GM04503 (cell line): ENCODE results near the gene SLC37A1.

Experiments used
- DNase-seq: peaks from one replicate; pipeline ENCODE4 v3.0.0-alpha.2; 2012; ENCODE audit warnings: low read depth

SLC37A1 gene

DNA sequence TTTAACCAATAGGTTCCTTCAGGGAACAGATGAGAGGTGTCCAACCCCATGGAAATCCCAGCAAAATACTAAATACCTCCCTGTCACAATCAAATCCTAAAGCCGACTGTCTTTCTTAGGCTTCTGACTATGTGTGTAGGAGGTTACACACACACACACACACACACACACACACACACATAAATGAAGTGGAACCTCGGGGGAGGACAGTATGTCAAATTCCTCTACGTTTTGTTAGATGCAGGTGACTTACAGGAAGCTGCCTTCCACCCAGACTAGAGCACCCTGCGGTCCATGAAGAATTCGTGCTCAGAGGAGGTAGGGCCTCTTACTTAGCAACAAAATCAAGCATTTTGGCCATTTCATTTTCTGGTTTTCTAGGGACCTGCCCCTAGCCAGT, 34.1 kb upstream of the SLC37A1 start:
- DNase-seq: no peak

GRCh38 chr21:42480736-42481135, 32.9 kb upstream of the SLC37A1 start:
- DNase-seq: no peak

- no peak for DNase-seq
These were observed 32.5 kb upstream of the SLC37A1 start for GRCh38 chr21:42481169-42481568.

DNA sequence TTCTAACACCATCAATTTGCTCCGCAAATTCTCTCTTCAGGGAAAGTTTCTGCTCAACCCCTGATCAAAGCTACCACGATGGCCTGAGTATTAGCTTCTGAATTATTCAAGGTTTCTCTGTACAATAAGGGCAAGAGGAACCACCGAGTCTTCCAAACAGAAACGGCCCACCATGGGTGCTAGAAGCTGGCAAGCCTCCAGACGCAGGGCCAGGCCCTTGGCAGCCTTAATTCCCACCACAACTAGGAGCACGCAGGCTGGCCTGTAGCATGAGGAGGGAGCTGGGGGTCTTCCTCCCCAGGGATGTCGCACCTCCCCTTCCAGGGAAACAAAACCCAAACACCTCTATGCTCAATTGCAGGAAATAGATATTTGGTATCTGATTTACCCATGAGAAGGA, 28.7 kb upstream of the SLC37A1 start:
- DNase-seq: no peak

- DNase-seq: no peak
These were observed 27.6 kb upstream of the SLC37A1 start for GRCh38 chr21:42486072-42486471.

DNA sequence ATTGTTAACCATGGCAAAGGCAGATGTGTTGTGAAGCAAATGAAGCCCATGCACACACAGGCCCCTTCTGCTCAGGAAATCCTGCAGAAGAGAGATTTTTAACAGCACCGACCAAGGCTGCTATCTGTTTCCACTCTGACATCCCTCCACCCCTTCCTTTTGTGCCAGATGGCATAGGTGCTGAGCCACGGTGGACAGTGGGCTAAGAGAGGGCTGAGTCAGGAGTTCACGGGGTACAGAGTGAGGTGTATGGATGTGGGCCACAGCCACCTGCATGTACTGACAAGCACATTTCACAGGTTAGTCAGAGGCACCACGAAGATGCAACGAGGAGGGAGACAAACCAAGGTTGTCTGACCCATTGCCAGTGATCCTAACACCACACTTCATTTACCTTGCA, 27.1 kb upstream of the SLC37A1 start:
- no peak for DNase-seq

DNA sequence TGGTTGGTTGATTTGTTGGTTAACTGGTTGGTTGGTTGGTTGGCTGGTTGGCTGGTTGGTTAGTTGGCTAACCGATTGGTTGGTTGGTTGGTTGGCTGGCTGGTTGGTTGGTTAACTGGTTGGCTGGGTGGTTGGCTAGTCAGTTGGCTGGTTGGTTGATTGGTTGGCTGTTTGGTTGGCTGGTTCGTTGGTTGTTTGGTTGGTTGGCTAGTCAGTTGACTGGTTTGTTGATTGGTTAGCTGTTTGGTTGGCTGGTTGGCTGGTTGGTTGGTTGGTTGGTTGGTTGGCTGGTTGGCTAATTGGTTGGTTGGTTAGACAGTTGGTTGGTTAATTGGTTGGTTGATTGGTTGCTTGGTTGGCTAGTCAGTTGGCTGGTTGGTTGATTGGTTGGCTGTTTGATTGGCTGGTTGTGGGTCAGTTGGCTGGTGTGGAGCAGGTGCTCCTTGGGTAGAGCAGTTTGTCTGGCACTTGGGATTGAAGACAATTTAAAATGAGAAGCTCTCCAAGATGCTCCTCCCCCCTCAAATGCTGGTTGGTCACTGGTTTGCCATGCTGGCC, 24.6 kb upstream of the SLC37A1 start:
- no peak for DNase-seq

- DNase-seq: no peak
These were observed 23.7 kb upstream of the SLC37A1 start for GRCh38 chr21:42489991-42490390.

- DNase-seq: no peak
These were observed 22.9 kb upstream of the SLC37A1 start for GRCh38 chr21:42490720-42491119.

DNA sequence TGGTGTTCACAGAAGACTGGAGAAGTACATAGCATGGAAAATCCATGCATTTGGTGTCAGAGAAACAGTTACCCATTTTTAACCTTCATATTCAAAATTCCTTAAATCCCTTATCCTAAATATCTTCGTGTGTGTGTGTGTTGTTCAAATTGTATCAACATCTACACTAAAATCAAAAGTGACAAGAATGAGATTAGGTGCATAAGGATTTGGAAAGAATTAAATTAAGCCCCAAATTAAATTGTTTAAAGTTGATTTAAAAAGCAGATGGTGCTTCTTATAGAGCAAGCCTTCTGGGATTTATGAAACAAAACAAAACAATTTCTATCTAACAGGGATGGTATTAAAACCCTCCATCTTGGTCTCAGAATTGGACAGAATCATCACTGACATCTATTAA, 22.3 kb upstream of the SLC37A1 start:
- no peak for DNase-seq

DNA sequence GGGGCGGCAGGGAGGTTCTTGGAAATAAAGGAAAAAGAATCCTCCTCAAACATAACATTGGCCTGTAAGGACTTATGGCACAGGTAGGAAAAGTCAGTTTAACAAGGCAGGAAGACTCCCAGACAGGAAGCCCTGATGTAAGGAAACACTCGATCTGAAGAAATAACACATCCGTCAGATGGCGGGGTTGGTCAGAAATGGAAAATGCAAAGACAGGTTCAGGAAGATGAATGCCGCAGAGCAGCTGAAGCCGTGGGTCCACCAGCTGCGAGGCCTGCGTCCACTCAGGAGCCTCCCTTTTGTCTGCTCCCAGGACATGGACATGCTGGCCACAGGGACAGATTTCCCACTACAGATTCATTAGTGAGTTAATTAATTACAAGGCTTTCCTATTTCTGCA, 21.5 kb upstream of the SLC37A1 start:
- DNase-seq: no peak

- DNase-seq: no peak
These were observed 20.3 kb upstream of the SLC37A1 start for GRCh38 chr21:42493109-42494060.

DNA sequence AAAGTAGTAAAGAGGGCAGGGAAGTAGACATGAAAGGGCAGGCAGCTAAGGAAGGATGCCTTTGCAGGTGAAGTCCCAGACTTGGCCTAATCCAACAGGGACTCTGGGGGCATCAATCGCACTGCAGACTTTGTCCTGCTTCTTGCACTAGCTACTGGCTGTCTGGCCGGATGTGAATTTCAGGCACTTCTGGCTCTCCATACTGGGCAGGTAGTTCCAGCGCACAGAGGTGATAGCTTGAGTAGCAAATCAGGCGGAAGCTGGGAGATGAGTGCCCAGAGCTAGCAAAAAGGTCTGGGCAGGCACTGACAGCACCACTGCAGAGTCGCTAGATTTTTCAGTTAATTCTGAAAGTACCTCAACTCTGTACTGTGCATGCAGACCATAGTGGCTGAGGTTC, 18.6 kb upstream of the SLC37A1 start:
- DNase-seq: no peak

DNA sequence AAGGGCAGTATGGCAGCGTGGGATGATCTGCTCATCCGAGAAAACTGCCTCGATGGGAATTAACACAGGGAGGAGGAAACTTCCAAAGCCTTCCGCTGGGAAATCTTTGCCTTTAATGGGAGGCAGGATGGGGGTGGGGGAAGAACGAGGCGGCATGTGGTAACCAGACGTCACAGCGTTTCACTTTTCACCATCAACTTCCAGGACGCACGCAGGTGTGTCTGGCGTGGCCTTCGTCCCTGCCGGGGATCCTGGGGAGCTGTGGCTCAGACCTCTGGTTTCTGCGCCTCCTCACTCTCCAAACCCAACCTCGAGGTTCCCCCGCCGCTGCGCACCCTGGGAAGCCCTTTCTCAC, 17.9 kb upstream of the SLC37A1 start:
- no peak for DNase-seq

DNA sequence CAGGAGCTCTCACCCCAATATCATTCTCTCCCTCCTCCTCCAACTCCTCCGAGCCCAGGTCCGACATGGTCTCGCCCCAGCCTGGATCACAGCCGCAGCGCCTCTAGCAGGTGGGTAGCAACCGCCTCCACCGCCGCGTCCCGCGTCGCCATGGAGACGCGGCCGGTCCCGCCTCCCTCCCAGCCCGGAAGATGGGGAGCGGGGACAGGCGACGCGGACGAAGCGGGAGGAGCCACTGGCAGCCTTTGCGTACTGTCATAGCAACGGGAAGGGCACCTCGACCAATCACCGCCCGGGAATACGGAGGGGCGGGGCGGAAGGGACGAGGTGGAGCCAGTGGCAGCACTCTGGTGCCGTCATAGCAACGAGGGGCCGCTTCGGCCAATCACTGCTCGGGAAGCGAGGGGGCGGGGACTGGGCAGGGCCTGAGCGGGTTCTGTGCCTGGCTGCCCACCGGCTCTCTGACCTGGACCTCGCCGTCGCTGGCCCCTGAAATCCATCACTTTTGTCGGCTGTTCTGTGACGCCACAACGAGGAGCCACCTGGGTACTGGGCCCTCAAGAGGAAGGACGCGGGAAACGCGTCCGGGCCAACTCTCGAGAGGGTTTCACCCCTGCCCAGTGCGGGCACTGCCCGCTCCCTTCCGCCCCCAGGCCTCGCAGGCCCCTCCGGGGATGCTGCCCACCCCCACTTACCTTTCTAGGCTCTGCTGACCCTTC, 17.4 kb upstream of the SLC37A1 start, which contains the start of gene RSPH1:
TSS of gene RSPH1 (minus strand) at position 105 of the 719 bp plus-strand sequence. CDS start at position 67, 38 bp downstream.
- DNase-seq: peak; percentile 79

DNA sequence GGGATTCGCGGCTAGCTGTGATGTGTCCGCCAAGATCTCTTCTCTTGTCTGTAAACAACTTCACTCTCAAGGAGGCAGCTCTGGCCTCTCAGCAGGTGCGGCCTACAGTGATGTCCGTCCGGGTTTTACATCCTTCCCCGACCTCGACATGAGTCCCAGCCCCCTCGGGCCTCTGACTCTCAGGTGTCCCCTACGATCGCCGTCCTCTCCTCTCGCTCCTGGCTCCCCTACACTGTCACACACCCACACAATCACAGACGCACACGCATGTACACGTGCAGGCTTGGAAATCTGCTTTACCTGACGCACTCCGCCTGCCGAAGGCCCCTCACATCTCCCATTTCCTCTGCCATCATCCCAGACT, 16.8 kb upstream of the SLC37A1 start:
- DNase-seq: no peak

GRCh38 chr21:42498012-42498411, 15.6 kb upstream of the SLC37A1 start:
- DNase-seq: no peak

GRCh38 chr21:42499444-42500112, 14.1 kb upstream of the SLC37A1 start:
- no peak for DNase-seq

DNA sequence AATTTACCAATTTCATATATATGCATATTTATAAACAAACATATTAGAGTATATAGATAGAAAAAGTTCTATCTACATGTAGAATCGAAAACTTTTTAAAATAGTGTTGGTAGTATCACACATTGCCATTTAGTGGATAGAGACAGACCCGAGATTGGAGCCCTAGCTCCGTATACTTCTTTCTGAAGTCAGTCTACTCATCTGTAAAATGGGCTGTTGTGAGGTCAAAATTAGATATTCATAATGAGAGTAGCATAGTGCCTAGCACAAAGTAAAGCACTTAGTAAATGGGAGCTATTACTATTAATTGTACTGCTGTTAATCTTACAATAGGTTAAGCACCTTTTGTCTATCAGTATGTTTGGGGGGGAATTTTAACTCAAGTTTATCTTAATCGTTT, 13.4 kb upstream of the SLC37A1 start:
- DNase-seq: no peak

DNA sequence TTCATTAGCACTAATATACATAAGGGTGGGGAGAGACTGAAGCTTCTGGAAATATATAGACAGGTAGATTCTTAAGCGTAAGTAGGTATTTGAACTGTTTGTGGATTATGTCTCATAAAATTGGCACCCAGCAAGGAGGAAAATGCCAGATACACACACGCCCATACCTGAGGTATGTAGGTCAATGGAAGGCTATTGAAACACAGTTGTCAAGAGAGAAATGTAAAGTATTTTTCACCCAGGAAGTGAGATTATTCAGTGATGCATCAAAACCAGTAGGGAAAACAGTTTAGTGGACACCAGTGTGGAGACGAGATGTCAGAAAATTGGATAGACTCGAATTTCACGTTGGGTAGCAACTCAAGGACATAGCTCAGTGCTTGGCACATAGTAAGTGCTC, 12.9 kb upstream of the SLC37A1 start:
- no peak for DNase-seq

- no peak for DNase-seq
These were observed 9.9 kb upstream of the SLC37A1 start for GRCh38 chr21:42503711-42504110.

DNA sequence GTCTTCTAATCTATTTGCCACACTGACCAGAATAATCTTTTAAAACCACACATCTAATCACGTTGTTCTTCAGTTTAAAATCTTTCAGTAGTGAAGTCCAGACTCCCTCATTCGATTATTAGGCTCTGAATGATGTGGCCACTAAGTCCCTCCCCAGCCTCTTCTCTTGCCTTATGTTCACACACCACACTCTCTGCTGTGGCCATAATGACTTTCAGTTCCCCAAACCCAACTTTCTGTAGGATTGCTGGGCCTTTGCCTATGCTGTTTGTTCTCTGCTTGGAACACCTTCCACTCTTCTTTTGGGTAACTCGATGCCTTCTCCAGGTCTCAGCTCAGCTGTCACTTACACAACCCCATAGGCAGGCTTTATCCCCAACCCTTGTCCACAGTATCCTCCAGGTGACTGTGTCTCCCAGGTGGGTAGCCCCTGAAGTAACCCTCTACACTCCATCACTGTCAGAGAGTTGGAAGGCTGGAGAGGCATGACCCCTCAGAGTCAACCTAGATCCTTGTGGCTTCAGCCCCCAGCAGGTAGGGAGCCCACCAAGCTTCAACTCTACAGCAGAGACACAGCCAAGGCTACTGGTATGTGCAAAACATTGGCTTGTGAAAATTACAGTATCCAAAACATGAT, 8.4 kb upstream of the SLC37A1 start:
- no peak for DNase-seq
